NT2/D1 (cell line): Measurements from ENCODE around the gene RIMBP3C.
"Not testable (repeated sequence)": the region's sequence is repeated elsewhere in the genome, so short reads cannot be mapped to it uniquely, and the experiment has no call there.

ENCODE experiments used
- DNase-seq: peaks from one replicate; pipeline ENCODE4 v3.0.0-alpha.2; 2011; ENCODE audit warnings: low read depth, low spot score
- H3K27me3 ChIP-seq: 2 replicates; pipeline ENCODE4 v1.6.0; 2011; ENCODE audit warnings: mild to moderate bottlenecking; ENCODE audit not compliant: insufficient read length, insufficient read depth
- H3K36me3 ChIP-seq: 2 replicates; pipeline ENCODE4 v1.6.1; 2011; ENCODE audit warnings: mild to moderate bottlenecking, low read length, mixed read lengths; ENCODE audit not compliant: insufficient read depth, insufficient read length
- H3K4me1 ChIP-seq: 2 replicates; pipeline ENCODE4 v1.5.1; 2011; ENCODE audit not compliant: insufficient read depth, insufficient read length
- H3K4me3 ChIP-seq: 2 replicates; pipeline ENCODE4 v1.5.1; 2011; ENCODE audit warnings: low read depth; ENCODE audit not compliant: insufficient read length
- H3K9ac ChIP-seq: 2 replicates; pipeline ENCODE4 v1.6.0; 2011; ENCODE audit warnings: low read depth; ENCODE audit not compliant: insufficient read length
- H3K9me3 ChIP-seq: 2 replicates; pipeline ENCODE4 v1.5.1; 2011; ENCODE audit warnings: mild to moderate bottlenecking, low read length; ENCODE audit not compliant: insufficient read depth
- SUZ12 ChIP-seq: IDR thresholded peaks from 2 replicates; pipeline ENCODE4 v1.6.1; 2011; ENCODE audit not compliant: insufficient read length, insufficient read depth; ENCODE audit errors: extremely low read depth
- YY1 ChIP-seq: IDR thresholded peaks from 2 replicates; pipeline ENCODE4 v1.6.1; 2011; ENCODE audit not compliant: insufficient read length, insufficient read depth
- ZNF274 ChIP-seq: IDR thresholded peaks from 2 replicates; pipeline ENCODE4 v1.6.1; 2011; ENCODE audit warnings: mild to moderate bottlenecking, low read depth, low read length

Gene RIMBP3C, protein sequence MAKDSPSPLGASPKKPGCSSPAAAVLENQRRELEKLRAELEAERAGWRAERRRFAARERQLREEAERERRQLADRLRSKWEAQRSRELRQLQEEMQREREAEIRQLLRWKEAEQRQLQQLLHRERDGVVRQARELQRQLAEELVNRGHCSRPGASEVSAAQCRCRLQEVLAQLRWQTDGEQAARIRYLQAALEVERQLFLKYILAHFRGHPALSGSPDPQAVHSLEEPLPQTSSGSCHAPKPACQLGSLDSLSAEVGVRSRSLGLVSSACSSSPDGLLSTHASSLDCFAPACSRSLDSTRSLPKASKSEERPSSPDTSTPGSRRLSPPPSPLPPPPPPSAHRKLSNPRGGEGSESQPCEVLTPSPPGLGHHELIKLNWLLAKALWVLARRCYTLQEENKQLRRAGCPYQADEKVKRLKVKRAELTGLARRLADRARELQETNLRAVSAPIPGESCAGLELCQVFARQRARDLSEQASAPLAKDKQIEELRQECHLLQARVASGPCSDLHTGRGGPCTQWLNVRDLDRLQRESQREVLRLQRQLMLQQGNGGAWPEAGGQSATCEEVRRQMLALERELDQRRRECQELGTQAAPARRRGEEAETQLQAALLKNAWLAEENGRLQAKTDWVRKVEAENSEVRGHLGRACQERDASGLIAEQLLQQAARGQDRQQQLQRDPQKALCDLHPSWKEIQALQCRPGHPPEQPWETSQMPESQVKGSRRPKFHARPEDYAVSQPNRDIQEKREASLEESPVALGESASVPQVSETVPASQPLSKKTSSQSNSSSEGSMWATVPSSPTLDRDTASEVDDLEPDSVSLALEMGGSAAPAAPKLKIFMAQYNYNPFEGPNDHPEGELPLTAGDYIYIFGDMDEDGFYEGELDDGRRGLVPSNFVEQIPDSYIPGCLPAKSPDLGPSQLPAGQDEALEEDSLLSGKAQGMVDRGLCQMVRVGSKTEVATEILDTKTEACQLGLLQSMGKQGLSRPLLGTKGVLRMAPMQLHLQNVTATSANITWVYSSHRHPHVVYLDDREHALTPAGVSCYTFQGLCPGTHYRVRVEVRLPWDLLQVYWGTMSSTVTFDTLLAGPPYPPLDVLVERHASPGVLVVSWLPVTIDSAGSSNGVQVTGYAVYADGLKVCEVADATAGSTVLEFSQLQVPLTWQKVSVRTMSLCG (N-terminal part only)

DNA sequence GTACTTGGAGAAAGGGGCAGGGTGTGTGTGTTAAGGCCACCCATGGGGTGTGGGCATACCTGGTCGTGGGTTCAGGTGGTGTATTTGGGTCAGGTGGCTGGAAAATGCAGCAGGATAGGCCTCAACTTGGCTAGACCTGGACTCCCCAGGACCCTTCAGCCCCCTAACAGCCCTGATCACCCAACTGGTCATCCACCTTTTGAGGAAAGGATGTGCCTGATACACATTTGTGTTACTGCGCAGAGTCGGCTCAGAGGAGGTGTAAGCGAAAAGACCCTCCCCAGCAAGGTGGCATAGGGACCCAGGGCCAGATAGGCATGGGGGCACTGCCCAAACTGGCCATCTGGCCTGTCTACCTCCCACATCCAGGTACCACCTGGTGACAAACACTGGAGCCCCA lies at the start of gene RIMBP3C:
Gene RIMBP3C, minus strand, starts transcription at position 101 of the 400 bp plus-strand sequence. CDS start 485 bp downstream, outside the sequence.
- H3K27me3 ChIP-seq, H3K36me3 ChIP-seq, H3K4me3 ChIP-seq, H3K4me1 ChIP-seq, H3K9me3 ChIP-seq, H3K9ac ChIP-seq, DNase-seq: not testable (repeated sequence)

DNA sequence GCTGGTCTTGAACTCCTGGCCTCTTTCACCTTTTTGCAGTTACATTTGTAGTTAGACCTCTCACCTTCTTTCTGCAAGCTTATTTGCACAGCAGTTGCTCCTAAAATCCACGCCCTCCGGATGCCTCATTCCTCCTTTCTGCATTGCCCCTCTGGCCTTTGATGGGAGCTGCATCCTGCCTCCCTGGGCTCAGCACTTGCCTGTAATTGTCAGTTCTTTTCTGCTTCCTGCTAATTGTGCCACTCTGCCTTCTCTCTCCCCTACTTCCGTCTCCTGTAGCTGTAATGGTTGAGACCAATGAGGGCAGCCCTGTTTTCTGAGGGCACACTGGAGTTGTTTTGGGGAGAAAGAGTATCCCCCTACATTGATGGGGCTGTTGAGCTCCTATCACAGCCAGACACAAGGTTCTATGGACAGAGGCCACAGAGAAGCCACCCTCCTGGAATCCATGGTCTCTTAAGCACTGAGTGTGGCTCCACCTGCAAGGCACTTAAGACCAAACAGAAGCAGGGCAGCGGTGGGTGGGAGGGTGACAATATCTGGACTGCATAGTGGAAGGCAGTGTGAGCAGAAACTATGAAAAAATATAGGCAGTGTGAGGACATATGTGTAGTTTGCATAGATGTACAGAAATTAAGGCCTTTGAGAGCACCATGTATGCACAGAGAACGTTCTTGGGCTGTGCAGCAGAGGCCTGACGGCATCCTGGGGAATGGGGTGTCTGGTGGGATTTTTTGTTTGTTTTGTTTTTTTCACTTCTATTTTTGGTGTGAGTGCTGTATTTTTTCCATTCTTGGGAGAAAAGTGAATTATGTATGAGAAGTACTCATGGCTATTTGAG lies 48.0 kb upstream of the RIMBP3C start:
- peaks cover 46% of the 10 kb centered on the region for H3K36me3 ChIP-seq

DNA sequence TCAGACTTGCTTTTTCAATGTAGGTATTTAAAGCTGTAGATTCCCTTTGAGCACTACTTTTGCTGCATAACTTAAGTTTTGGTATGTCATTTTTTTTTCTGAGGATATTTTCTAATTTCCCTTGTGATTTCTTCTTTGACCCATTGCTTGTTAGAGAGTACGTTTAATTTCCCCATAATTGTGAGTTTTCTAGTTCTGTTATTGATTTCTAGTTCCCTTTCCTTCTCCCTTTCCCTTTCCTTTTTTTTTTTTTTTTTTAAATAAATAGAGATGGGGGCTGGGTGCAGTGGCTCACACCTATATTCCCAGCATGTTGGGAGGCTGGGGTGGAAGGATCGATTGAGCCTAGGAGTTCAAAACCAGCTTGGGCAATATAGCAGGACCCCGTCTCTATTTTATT lies 47.0 kb upstream of the RIMBP3C start:
- no peaks in the 10 kb centered on the region for H3K27me3 ChIP-seq
- peaks cover 56% of the 10 kb centered on the region for H3K36me3 ChIP-seq
- TF ChIP-seq SUZ12: no peak

More for the DNA sequence above, 48.0 kb upstream of the RIMBP3C start:
- Histone ChIP-seq H3K9me3 (no peaks in the 10 kb centered on the region), H3K27me3 (no peaks in the 10 kb centered on the region), H3K4me3 (no peak overlapping the region), H3K4me1 (no peaks in the 10 kb centered on the region), H3K9ac (no peak overlapping the region)
- no peak for TF ChIP-seq SUZ12
- no peak for TF ChIP-seq YY1
- no peak for TF ChIP-seq ZNF274
- DNase-seq: no peak

DNA sequence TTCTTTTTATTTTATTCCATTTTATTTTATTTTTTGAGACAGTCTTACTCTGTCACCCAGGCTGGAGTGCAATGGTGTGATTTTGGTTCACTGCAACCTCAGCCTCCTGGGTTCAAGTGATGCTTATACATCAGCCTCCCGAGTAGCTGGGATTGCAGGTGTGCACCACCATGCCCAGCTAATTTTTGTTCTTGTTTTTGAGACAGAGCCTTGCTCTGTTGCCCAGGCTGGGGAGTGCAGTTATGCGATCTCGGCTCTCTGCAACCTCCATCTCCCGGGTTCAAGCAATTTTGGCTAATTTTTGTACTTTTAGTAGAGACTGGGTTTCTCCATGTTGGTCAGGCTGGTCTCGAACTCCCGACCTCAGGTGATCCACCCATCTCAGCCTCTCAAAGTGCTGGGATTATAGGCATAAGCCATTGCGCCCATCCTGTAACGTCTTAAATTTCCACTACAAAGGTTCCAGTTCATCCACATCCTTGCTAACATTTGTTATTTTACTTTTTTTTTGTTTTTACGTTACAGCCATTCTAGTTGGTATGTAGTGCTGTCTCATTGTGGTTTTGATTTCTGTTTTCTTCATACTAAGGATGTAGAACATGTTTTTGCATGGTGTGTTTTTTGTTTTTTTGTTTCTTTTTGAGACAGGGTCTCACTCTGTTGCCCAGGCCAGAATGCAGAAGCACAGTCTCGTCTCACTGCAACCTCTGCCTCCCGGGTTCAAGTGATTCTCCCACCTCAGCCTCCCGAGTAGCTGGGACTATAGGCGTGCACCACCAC lies 45.3 kb upstream of the RIMBP3C start:
- not testable (repeated sequence) for DNase-seq, H3K4me3 ChIP-seq, H3K4me1 ChIP-seq, H3K27me3 ChIP-seq, H3K9me3 ChIP-seq, H3K9ac ChIP-seq
- H3K36me3 ChIP-seq: peaks cover 65% of the 10 kb centered on the region

More for the DNA sequence above, 47.0 kb upstream of the RIMBP3C start:
- no peak overlapping the region for H3K4me3 ChIP-seq
- H3K9ac ChIP-seq: no peak overlapping the region
- no peaks in the 10 kb centered on the region for H3K9me3 ChIP-seq
- no peaks in the 10 kb centered on the region for H3K4me1 ChIP-seq
- DNase-seq: no peak

DNA sequence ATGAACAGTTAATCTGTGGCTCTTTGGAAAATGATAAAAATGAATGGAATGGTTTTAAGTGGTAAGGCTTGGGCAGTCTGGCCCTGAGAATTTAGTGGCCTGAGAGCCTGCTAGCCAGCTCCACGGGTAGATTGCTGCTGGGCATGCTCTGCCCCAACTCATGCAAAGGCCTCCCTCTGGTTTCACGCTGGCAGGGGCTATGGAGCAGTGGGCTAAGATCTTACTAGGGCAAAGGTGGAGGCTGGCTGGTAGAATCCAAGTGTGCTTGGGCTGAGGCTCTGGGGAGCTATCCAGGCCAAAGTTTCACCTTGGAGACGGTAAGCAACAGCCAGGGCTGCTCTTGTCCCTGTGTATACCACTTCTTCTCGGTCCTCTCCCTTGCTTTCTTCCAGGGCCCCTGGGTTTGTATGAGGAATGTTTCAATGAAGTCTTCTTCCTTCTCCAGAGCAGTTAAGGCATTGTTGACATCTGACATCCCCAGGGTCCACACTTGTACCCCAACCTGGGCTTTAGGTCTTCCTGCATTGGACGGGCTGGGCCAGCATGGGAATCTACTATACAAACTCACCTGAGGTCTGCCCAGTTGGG lies 43.7 kb upstream of the RIMBP3C start:
- Histone ChIP-seq H3K27me3 (no peaks in the 10 kb centered on the region), H3K9me3 (no peaks in the 10 kb centered on the region), H3K4me3 (no peak overlapping the region), H3K4me1 (peaks cover 2% of the 10 kb centered on the region), H3K9ac (no peak overlapping the region), H3K36me3 (peaks cover 67% of the 10 kb centered on the region)
- TF ChIP-seq ZNF274 (no peak), SUZ12 (no peak), YY1 (no peak)
- DNase-seq: no peak
